Fibroblast of peridontal ligament (primary cell): Measurements from ENCODE around the gene TIMM10B.

Source experiments
- DNase-seq: peaks from one replicate; pipeline ENCODE4 v3.0.0-alpha.2; 2010; ENCODE audit errors: extremely low read depth

The TIMM10B gene

GRCh38 chr11:6481012-6481923 lies at the start of gene TIMM10B, which contains the start of gene ARFIP2:
TIMM10B (plus strand) TSS chr11:6481501; CDS start chr11:6481517, 16 bp downstream.
ARFIP2 (minus strand) TSS chr11:6481331; CDS start chr11:6480421, 910 bp downstream.
- peak; percentile 98 for DNase-seq

- DNase-seq: peak; percentile 62
Observed at GRCh38 chr11:6431861-6432260, 49.4 kb upstream of the TIMM10B start.

- no peak for DNase-seq
Observed at GRCh38 chr11:6433998-6434660, 47.2 kb upstream of the TIMM10B start.

GRCh38 chr11:6437423-6437822 lies 43.9 kb upstream of the TIMM10B start:
- DNase-seq: no peak

- DNase-seq: no peak
Observed at GRCh38 chr11:6437993-6438392, 43.3 kb upstream of the TIMM10B start.

- peak; percentile 66 for DNase-seq
Observed at GRCh38 chr11:6438979-6439571, 42.2 kb upstream of the TIMM10B start.

GRCh38 chr11:6440906-6441358 lies 40.4 kb upstream of the TIMM10B start, which contains the start of gene HPX:
HPX (minus strand) TSS chr11:6440987; CDS start chr11:6440963, 24 bp downstream.
- DNase-seq: no peak

GRCh38 chr11:6442441-6442840 lies 38.9 kb upstream of the TIMM10B start:
- no peak for DNase-seq

DNA sequence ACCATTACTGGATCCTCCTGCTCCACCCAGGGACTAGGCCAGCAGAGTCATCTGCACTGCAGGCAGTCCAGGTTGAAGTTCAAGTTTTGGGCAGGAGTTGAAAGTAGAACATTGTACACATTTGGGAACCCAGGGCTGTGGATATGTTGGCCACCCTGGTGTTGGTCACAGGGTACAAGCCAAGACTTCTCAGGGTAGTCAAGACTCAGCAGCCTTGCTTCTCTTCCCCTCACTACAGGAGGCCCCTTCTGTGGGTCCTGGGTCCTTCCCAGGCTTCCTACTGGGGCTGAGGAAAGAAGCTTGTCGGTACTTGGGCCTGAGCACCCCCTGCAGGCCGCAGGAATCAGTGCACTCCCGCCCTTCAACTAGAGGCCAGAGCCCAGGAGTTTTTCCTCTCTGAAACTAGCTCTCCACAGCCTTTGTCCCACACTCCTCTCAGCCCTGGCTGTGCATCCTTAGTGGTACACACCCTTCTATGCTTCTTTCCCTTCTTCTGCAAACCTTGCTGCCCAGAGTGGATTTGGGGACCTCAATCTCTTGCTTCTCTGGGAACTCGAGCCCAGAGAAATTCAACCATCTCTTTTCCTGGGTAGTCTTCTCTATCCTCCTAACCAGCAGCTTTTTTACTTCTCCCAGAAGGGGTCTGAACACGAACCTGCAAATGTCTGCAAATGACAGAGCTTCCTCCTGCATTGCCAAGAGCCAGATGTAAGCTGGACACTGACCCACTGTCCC lies 37.9 kb upstream of the TIMM10B start:
- peak; percentile 55 for DNase-seq

DNA sequence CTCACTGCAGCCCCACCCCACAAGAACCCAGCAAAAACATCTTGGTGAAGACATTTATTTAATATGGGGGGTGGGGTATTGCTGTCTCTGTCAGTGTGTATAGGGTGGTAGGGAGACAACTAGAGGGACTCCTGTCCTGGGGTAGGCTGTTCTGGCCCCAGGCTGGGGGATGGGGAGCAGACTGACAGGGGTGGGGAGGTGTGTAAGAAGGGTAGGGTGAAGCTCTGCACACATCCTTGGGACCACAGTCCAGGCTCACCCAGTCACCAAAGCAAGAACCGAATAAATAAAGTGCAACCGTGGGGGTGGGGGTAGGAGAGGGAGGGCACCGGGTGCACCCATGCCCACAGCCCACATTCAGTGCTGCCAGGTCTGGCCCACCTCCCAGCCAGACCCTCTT lies 32.7 kb upstream of the TIMM10B start:
- no peak for DNase-seq

DNA sequence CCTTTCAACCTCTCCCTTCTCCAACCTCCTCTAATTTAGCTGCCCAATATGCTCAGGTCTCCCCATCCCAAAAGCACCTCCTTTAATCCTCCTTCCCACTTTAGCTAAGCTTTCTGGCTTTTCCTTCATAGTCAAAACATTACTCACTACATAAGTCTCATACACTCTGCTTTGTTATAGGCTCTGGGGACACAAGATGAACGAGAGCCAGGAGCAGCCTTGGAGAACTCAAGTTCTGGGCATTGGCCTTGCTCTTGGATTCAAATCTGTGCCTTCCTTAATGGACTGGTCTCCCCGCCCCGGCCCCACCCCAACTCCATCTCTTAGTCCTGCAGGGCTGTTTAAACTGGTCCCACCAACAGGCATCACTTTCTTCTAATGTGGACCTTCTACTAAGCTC lies 29.1 kb upstream of the TIMM10B start:
- peak; percentile 82 for DNase-seq

GRCh38 chr11:6453152-6453551 lies 28.1 kb upstream of the TIMM10B start:
- no peak for DNase-seq

DNA sequence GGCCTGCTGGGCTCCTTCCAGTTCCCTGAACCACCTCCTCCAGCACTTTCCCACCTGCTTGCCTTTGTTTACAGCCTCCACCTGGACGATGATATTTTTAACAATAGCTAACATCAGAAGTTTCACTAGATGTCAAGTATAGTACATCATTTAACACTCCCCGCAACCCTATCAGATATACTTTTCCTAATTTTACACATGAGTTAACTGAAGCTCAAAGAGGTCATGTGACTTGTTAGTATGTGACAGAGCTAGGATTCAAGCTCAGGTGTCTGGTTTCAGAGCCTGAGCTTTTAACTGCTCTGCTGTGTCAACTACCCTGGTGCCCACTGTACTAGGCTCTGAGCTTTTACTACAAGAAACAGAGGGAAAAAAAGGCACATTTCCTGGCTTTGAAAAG lies 26.2 kb upstream of the TIMM10B start:
- DNase-seq: no peak

- no peak for DNase-seq
Observed at GRCh38 chr11:6456361-6457073, 24.8 kb upstream of the TIMM10B start.

GRCh38 chr11:6457581-6458320 lies 23.6 kb upstream of the TIMM10B start:
- DNase-seq: no peak

GRCh38 chr11:6458352-6459098 lies 22.8 kb upstream of the TIMM10B start:
- DNase-seq: no peak

DNA sequence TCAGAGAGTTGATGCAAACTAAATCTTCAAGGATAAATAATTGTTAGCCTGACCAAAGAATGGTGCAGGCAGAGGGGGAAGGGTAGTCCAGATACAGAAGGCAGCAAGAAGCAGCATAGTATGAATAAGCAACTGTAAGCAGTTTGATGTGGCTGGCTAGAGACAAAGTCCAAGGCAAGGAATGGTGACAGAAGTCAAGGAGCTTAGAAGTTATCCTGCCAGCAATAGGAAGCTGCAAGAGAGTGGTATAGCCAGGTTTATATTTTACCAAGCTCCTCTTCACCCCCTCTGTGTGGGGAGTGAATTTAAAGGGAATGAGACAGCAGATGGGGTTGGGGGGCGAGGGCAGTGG lies 22.2 kb upstream of the TIMM10B start:
- DNase-seq: no peak

GRCh38 chr11:6468712-6469495 lies 12.4 kb upstream of the TIMM10B start:
- peak; percentile 52 for DNase-seq

GRCh38 chr11:6469599-6469998 lies 11.7 kb upstream of the TIMM10B start:
- DNase-seq: no peak
